WTC11 (cell line): ENCODE results near the gene HIP1R. TPM values are rescaled to one million over a fixed set of nuclear protein-coding genes. Genes with fewer than 3 reads are reported as not detected.

ENCODE experiments used
- ATAC-seq: fragments of 200-7000 bp; cut with Tn5 transposase; 2 replicates; pipeline ENCODE4 v1.10.0; 2021; ENCODE audit warnings: mild to moderate bottlenecking, moderate library complexity
- CTCF ChIA-PET: fragments of 300-600 bp; sonication (Branson Sonifier 250); formaldehyde crosslinking; loops from one replicate; lab custom pipeline; 2021; ENCODE audit warnings: antibody characterized with exemption; lab: Charles Lee
- POLR2A ChIA-PET: fragments of 350-600 bp; sonication (Branson Sonifier 250); formaldehyde crosslinking; loops from one replicate; lab custom pipeline; 2021; ENCODE audit warnings: antibody characterized with exemption; lab: Charles Lee
- DNase-seq: peaks from one replicate; pipeline ENCODE4 v3.0.0; 2021; ENCODE audit warnings: low spot score
- H3K27ac Mint-ChIP-seq: 2 replicates; pipeline ENCODE4 v1.8.0; 2021; ENCODE audit warnings: mixed read lengths
- H3K27me3 Mint-ChIP-seq: 2 replicates; pipeline ENCODE4 v1.8.0; 2021; ENCODE audit warnings: low read depth, mild to moderate bottlenecking, moderate library complexity, mixed read lengths
- H3K36me3 Mint-ChIP-seq: 2 replicates; pipeline ENCODE4 v1.8.0; 2021; ENCODE audit warnings: mixed read lengths
- H3K4me1 Mint-ChIP-seq: 2 replicates; pipeline ENCODE4 v1.8.0; 2022; ENCODE audit warnings: mixed read lengths
- H3K4me3 Mint-ChIP-seq: 2 replicates; pipeline ENCODE4 v1.8.0; 2021; ENCODE audit warnings: mild to moderate bottlenecking, moderate library complexity, mixed read lengths
- H3K9me3 Mint-ChIP-seq: 2 replicates; pipeline ENCODE4 v1.8.0; 2021; ENCODE audit warnings: mixed read lengths
- ARID4B ChIP-seq: sonication (generic); formaldehyde crosslinking; IDR thresholded peaks from 2 replicates; pipeline ENCODE4 v1.8.0; 2023; ENCODE audit warnings: missing genetic modification reagents, mild to moderate bottlenecking, borderline replicate concordance
- ATF1 ChIP-seq: sonication (generic); formaldehyde crosslinking; IDR thresholded peaks from 2 replicates; pipeline ENCODE4 v1.8.1; 2023; ENCODE audit warnings: mild to moderate bottlenecking, moderate library complexity, missing genetic modification reagents
- ELF4 ChIP-seq: sonication (generic); formaldehyde crosslinking; IDR thresholded peaks from 2 replicates; pipeline ENCODE4 v1.8.1; 2022; ENCODE audit warnings: low read depth, mild to moderate bottlenecking, moderate library complexity, missing genetic modification reagents
- ERG ChIP-seq: fragments of 250-450 bp; sonication (Bioruptor Pico); IDR thresholded peaks from 2 replicates; pipeline ENCODE4 v1.8.0; 2021; ENCODE audit warnings: mild to moderate bottlenecking
- FOXK1 ChIP-seq: sonication (generic); formaldehyde crosslinking; IDR thresholded peaks from 2 replicates; pipeline ENCODE4 v1.8.0; 2022; ENCODE audit warnings: mild to moderate bottlenecking, moderate library complexity, missing genetic modification reagents
- FOXP4 ChIP-seq: sonication (generic); formaldehyde crosslinking; IDR thresholded peaks from 2 replicates; pipeline ENCODE4 v1.8.0; 2022; ENCODE audit warnings: mild to moderate bottlenecking, missing genetic modification reagents
- GABPB1 ChIP-seq: sonication (generic); formaldehyde crosslinking; IDR thresholded peaks from 2 replicates; pipeline ENCODE4 v1.8.1; 2023; ENCODE audit warnings: mild to moderate bottlenecking, missing genetic modification reagents
- GRHL2 ChIP-seq: fragments of 250-450 bp; sonication (Bioruptor Pico); IDR thresholded peaks from 2 replicates; pipeline ENCODE4 v1.8.0; 2022; ENCODE audit warnings: mild to moderate bottlenecking, moderate library complexity; ENCODE audit not compliant: insufficient replicate concordance, severe bottlenecking
- KAT7 ChIP-seq: sonication (generic); formaldehyde crosslinking; IDR thresholded peaks from 2 replicates; pipeline ENCODE4 v1.8.1; 2023; ENCODE audit warnings: missing genetic modification reagents, mild to moderate bottlenecking, borderline replicate concordance
- NFATC4 ChIP-seq: fragments of 250-450 bp; sonication (Bioruptor Pico); IDR thresholded peaks from 2 replicates; pipeline ENCODE4 v1.9.0; 2021; ENCODE audit warnings: mild to moderate bottlenecking
- NFYB ChIP-seq: sonication (generic); formaldehyde crosslinking; conservative IDR thresholded peaks from 2 replicates; pipeline ENCODE4 v1.8.0; 2022; ENCODE audit warnings: low read depth, missing genetic modification reagents
- PRRX2 ChIP-seq: fragments of 250-450 bp; sonication (Bioruptor Pico); IDR thresholded peaks from 2 replicates; pipeline ENCODE4 v1.8.0; 2021; ENCODE audit warnings: mild to moderate bottlenecking
- RORB ChIP-seq: fragments of 250-450 bp; sonication (Bioruptor Pico); IDR thresholded peaks from 2 replicates; pipeline ENCODE4 v1.9.0; 2021; ENCODE audit warnings: mild to moderate bottlenecking
- TEAD4 ChIP-seq: sonication (generic); formaldehyde crosslinking; IDR thresholded peaks from 2 replicates; pipeline ENCODE4 v1.8.0; 2022; ENCODE audit warnings: mild to moderate bottlenecking, missing genetic modification reagents
- ZBTB43 ChIP-seq: sonication (generic); formaldehyde crosslinking; IDR thresholded peaks from 2 replicates; pipeline ENCODE4 v1.8.1; 2023; ENCODE audit warnings: mild to moderate bottlenecking, missing genetic modification reagents
- ZNF416 ChIP-seq: fragments of 250-450 bp; sonication (Bioruptor Pico); IDR thresholded peaks from 2 replicates; pipeline ENCODE4 v1.9.0; 2021; ENCODE audit warnings: mild to moderate bottlenecking, inconsistent platforms
- ZNF423 ChIP-seq: fragments of 250-450 bp; sonication (Bioruptor Pico); IDR thresholded peaks from 2 replicates; pipeline ENCODE4 v2.1.2; 2022; ENCODE audit warnings: mild to moderate bottlenecking, moderate library complexity
- ZNF532 ChIP-seq: fragments of 250-450 bp; sonication (Bioruptor Pico); IDR thresholded peaks from 2 replicates; pipeline ENCODE4 v1.9.0; 2021; ENCODE audit warnings: mild to moderate bottlenecking, borderline replicate concordance
- ZNF671 ChIP-seq: fragments of 250-450 bp; sonication (Bioruptor Pico); IDR thresholded peaks from 2 replicates; pipeline ENCODE4 v1.8.0; 2021; ENCODE audit warnings: mild to moderate bottlenecking
- ZSCAN18 ChIP-seq: fragments of 250-450 bp; sonication (Bioruptor Pico); IDR thresholded peaks from 2 replicates; pipeline ENCODE4 v2.1.2; 2022; ENCODE audit warnings: mild to moderate bottlenecking, moderate library complexity
- total RNA-seq: library from RNA; stranded (reverse); gene quantifications from 3 replicates; pipeline ENCODE4 v1.2.3, GENCODE V29; 2021

Gene HIP1R
- total RNA-seq, 1 experiment from 2014 or later: 45.2 TPM

- H3K27ac Mint-ChIP-seq: no peak overlapping the region
- ChIA-PET POLR2A (no interaction called here), CTCF (interaction anchor here (0.5 to 1.0 kb wide), 2 partner anchors 11 to 97 kb away, joined by 3 read pairs; no protein-coding TSS in a partner anchor)
- H3K27me3 Mint-ChIP-seq: no peaks in the 10 kb centered on the region
- no peak for ATAC-seq
- no peak overlapping the region for H3K4me3 Mint-ChIP-seq
- no peaks in the 10 kb centered on the region for H3K36me3 Mint-ChIP-seq
- peaks cover 4% of the 10 kb centered on the region; the same call in 1 of the 2 replicates for H3K4me1 Mint-ChIP-seq
- TF ChIP-seq NFYB (CRISPR knock-in tag) (no peak), PRRX2 (CRISPR knock-in tag) (no peak), TEAD4 (CRISPR knock-in tag) (no peak), ZNF416 (no peak), FOXP4 (CRISPR knock-in tag) (no peak), ARID4B (CRISPR knock-in tag) (no peak)
- TF ChIP-seq, all 79 proteins: peak for 0
- DNase-seq: no peak
- H3K9me3 Mint-ChIP-seq: no peaks in the 10 kb centered on the region
Observed at GRCh38 chr12:122856999-122857671, 21.9 kb downstream of the HIP1R start.

- DNase-seq (no peak), ATAC-seq (no peak)
- CTCF ChIA-PET: interaction anchor here (1.0 kb wide), 1 partner anchor 10 kb away, joined by 3 read pairs; no protein-coding TSS in a partner anchor
- POLR2A ChIA-PET: interaction anchor here (0.6 kb wide), 1 partner anchor 44 kb away, joined by 7 read pairs; no protein-coding TSS in a partner anchor
- H3K4me1 Mint-ChIP-seq: no peaks in the 10 kb centered on the region
- H3K36me3 Mint-ChIP-seq: no peaks in the 10 kb centered on the region
- H3K4me3 Mint-ChIP-seq: no peak overlapping the region
- no peaks in the 10 kb centered on the region for H3K27me3 Mint-ChIP-seq
- no peak overlapping the region for H3K27ac Mint-ChIP-seq
- H3K9me3 Mint-ChIP-seq: no peaks in the 10 kb centered on the region
- TF ChIP-seq ZNF671 (no peak), ELF4 (CRISPR knock-in tag) (no peak), GRHL2 (CRISPR knock-in tag) (no peak), NFATC4 (CRISPR knock-in tag) (no peak), ZNF532 (CRISPR knock-in tag) (no peak), ZBTB43 (CRISPR knock-in tag) (no peak), TEAD4 (CRISPR knock-in tag) (no peak), ZSCAN18 (no peak), KAT7 (no peak), ATF1 (CRISPR knock-in tag) (no peak), GABPB1 (no peak), ZNF423 (CRISPR knock-in tag) (no peak), ERG (CRISPR knock-in tag) (no peak), FOXK1 (no peak), RORB (CRISPR knock-in tag) (no peak)
Observed at GRCh38 chr12:122858171-122858570, 22.9 kb downstream of the HIP1R start.
